K562 treated with DMSO at 1 percent for 24 hours (cell line): ENCODE measurements around the gene EIF2A. TPM values are rescaled to one million over a fixed set of nuclear protein-coding genes. Genes with fewer than 3 reads are reported as not detected.

Source experiments
- total RNA-seq: library from RNA; unstranded; fragments of 300-600 nt; gene quantifications from 2 replicates; pipeline ENCODE4 v1.2.3, GENCODE V29; 2022; ENCODE audit warnings: low read depth; ENCODE audit not compliant: insufficient read depth

Gene EIF2A
- 52.1 and 59.5 TPM in 2 replicates for total RNA-seq

GRCh38 chr3:150546226-150547044, at the start of gene EIF2A, which contains the start of gene SERP1:
Gene EIF2A (plus strand): TSS chr3:150546787. CDS start chr3:150546803, 16 bp downstream.
Gene SERP1 (minus strand): TSS chr3:150546496. CDS start chr3:150546135, 361 bp downstream.

GRCh38 chr3:150603153-150603979, 56.8 kb downstream of the EIF2A start, which contains the start of gene SELENOT:
Gene SELENOT (plus strand): TSS chr3:150603321. CDS start chr3:150603363, 42 bp downstream.

Other genes with a start within 250 kb of the EIF2A start
- 15.3 and 16.1 TPM in 2 replicates for gene TSC22D2, start 138.5 kb upstream of the EIF2A start, total RNA-seq
- gene SERP1, start 291 bp upstream of the EIF2A start, total RNA-seq: 312 and 341 TPM in 2 replicates
- 31.0 and 33.7 TPM in 2 replicates for gene SELENOT, start 56.5 kb downstream of the EIF2A start, total RNA-seq
- gene ERICH6, start 157.1 kb downstream of the EIF2A start, total RNA-seq: not detected in 2 replicates
- gene SIAH2, start 216.4 kb downstream of the EIF2A start, total RNA-seq: 42.4 and 49.4 TPM in 2 replicates